SK-N-SH treated with all-trans-retinoic acid at 6 μM for 48 hours (cell line): ENCODE data around the gene COX11.

Source experiments
- ATAC-seq: fragments of 200-7000 bp; cut with Tn5 transposase; 3 replicates; pipeline ENCODE4 v1.9.1; 2020; ENCODE audit warnings: mild to moderate bottlenecking, moderate library complexity
- ARNTL ChIP-seq: fragments of 450-650 bp; formaldehyde crosslinking; IDR thresholded peaks from 2 replicates; pipeline ENCODE4 v1.5.0; 2020; ENCODE audit warnings: low read depth, mild to moderate bottlenecking, moderate library complexity, borderline replicate concordance
- BACH2 ChIP-seq: fragments of 250-450 bp; sonication (Bioruptor Pico); IDR thresholded peaks from 2 replicates; pipeline ENCODE4 v1.9.0; 2021; ENCODE audit warnings: mild to moderate bottlenecking, borderline replicate concordance
- CSDC2 ChIP-seq: fragments of 250-450 bp; sonication (Bioruptor Pico); IDR thresholded peaks from 2 replicates; pipeline ENCODE4 v1.5.0; 2020; ENCODE audit warnings: mild to moderate bottlenecking, moderate library complexity
- ESRRG ChIP-seq: fragments of 250-450 bp; sonication (Bioruptor Pico); IDR thresholded peaks from 2 replicates; pipeline ENCODE4 v1.6.1; 2021; ENCODE audit warnings: mild to moderate bottlenecking
- GLIS3 ChIP-seq: fragments of 250-450 bp; sonication (Bioruptor Pico); IDR thresholded peaks from 2 replicates; pipeline ENCODE4 v1.5.0; 2020; ENCODE audit warnings: mild to moderate bottlenecking, moderate library complexity
- ISL1 ChIP-seq: fragments of 250-450 bp; sonication (Bioruptor Pico); IDR thresholded peaks from 2 replicates; pipeline ENCODE4 v2.1.2; 2022; ENCODE audit warnings: mild to moderate bottlenecking, moderate library complexity
- OSR1 ChIP-seq: fragments of 250-450 bp; sonication (Bioruptor Pico); IDR thresholded peaks from 2 replicates; pipeline ENCODE4 v1.8.0; 2022; ENCODE audit warnings: moderate library complexity, mild to moderate bottlenecking, inconsistent platforms
- POU6F1 ChIP-seq: fragments of 250-450 bp; sonication (Bioruptor Pico); IDR thresholded peaks from 2 replicates; pipeline ENCODE4 v1.8.0; 2021; ENCODE audit warnings: low read depth, mild to moderate bottlenecking, moderate library complexity, borderline replicate concordance
- PPARA ChIP-seq: fragments of 250-450 bp; sonication (Bioruptor Pico); IDR thresholded peaks from 2 replicates; pipeline ENCODE4 v1.5.0; 2020; ENCODE audit warnings: mild to moderate bottlenecking, borderline replicate concordance
- RARB ChIP-seq: fragments of 250-450 bp; sonication (Bioruptor Pico); IDR thresholded peaks from 2 replicates; pipeline ENCODE4 v1.8.0; 2021; ENCODE audit warnings: mild to moderate bottlenecking, moderate library complexity
- SNAI2 ChIP-seq: fragments of 250-450 bp; sonication (Bioruptor Pico); IDR thresholded peaks from 2 replicates; pipeline ENCODE4 v1.5.0; 2020; ENCODE audit warnings: mild to moderate bottlenecking, moderate library complexity
- TCF4 ChIP-seq: fragments of 250-450 bp; sonication (Bioruptor Pico); IDR thresholded peaks from 2 replicates; pipeline ENCODE4 v1.8.0; 2021; ENCODE audit warnings: mild to moderate bottlenecking, moderate library complexity, borderline replicate concordance
- TOX ChIP-seq: fragments of 250-450 bp; sonication (Bioruptor Pico); IDR thresholded peaks from 2 replicates; pipeline ENCODE4 v1.8.0; 2021; ENCODE audit warnings: mild to moderate bottlenecking, moderate library complexity, borderline replicate concordance
- ZC3H10 ChIP-seq: fragments of 250-450 bp; sonication (Bioruptor Pico); IDR thresholded peaks from 2 replicates; pipeline ENCODE4 v1.5.1; 2021; ENCODE audit warnings: mild to moderate bottlenecking, moderate library complexity
- ZFP3 ChIP-seq: fragments of 250-450 bp; sonication (Bioruptor Pico); IDR thresholded peaks from 2 replicates; pipeline ENCODE4 v1.5.0; 2020; ENCODE audit warnings: mild to moderate bottlenecking, moderate library complexity
- ZFP30 ChIP-seq: fragments of 450-650 bp; formaldehyde crosslinking; IDR thresholded peaks from 2 replicates; pipeline ENCODE4 v1.5.0; 2022; ENCODE audit warnings: mild to moderate bottlenecking, moderate library complexity
- ZNF8 ChIP-seq: fragments of 450-650 bp; formaldehyde crosslinking; IDR thresholded peaks from 2 replicates; pipeline ENCODE4 v1.5.0; 2020; ENCODE audit warnings: mild to moderate bottlenecking, moderate library complexity
- TF ChIP-seq, protein P1 (sequence below): fragments of 250-450 bp; sonication (Bioruptor Pico); IDR thresholded peaks from 2 replicates; pipeline ENCODE4 v1.5.0; 2020; ENCODE audit warnings: mild to moderate bottlenecking, moderate library complexity
- TF ChIP-seq, protein P2 (sequence below): fragments of 250-450 bp; sonication (Bioruptor Pico); IDR thresholded peaks from 2 replicates; pipeline ENCODE4 v1.8.0; 2020; ENCODE audit warnings: mild to moderate bottlenecking, moderate library complexity, borderline replicate concordance
- TF ChIP-seq, protein P3 (sequence below): fragments of 250-450 bp; sonication (Bioruptor Pico); IDR thresholded peaks from 2 replicates; pipeline ENCODE4 v1.5.1; 2020; ENCODE audit warnings: low read depth, mild to moderate bottlenecking, moderate library complexity
- TF ChIP-seq, protein P4 (sequence below): fragments of 250-450 bp; sonication (Bioruptor Pico); IDR thresholded peaks from 2 replicates; pipeline ENCODE4 v1.5.1; 2021; ENCODE audit warnings: mild to moderate bottlenecking, moderate library complexity

Gene COX11

DNA sequence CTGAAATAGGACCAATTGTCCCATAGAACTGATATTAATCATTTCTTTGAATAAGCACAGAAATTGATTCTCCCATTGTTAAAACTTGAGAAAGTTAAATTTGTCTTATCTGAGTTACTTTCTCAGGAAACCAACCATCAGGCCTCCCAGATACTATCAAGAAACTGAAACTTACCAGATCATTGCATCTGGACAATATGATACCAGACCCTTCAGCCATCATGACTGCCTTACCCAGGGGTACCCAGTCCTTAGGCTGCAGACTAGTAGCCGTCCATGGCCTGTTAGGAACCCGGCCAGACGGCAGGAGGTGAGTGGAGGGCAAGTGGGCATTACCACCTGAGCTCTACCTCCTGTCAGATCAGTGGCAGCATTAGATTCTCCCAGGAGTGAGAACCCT lies 7.9 kb upstream of the COX11 start:
- no peak for ATAC-seq
- TF ChIP-seq ZFP3 = no peak
- no peak for TF ChIP-seq CSDC2
- TF ChIP-seq GLIS3 (CRISPR knock-in tag) = no peak
- no peak for TF ChIP-seq TOX (CRISPR knock-in tag)
- no peak for TF ChIP-seq SNAI2
- TF ChIP-seq TCF4 (CRISPR knock-in tag) = no peak
- TF ChIP-seq, protein P1, sequence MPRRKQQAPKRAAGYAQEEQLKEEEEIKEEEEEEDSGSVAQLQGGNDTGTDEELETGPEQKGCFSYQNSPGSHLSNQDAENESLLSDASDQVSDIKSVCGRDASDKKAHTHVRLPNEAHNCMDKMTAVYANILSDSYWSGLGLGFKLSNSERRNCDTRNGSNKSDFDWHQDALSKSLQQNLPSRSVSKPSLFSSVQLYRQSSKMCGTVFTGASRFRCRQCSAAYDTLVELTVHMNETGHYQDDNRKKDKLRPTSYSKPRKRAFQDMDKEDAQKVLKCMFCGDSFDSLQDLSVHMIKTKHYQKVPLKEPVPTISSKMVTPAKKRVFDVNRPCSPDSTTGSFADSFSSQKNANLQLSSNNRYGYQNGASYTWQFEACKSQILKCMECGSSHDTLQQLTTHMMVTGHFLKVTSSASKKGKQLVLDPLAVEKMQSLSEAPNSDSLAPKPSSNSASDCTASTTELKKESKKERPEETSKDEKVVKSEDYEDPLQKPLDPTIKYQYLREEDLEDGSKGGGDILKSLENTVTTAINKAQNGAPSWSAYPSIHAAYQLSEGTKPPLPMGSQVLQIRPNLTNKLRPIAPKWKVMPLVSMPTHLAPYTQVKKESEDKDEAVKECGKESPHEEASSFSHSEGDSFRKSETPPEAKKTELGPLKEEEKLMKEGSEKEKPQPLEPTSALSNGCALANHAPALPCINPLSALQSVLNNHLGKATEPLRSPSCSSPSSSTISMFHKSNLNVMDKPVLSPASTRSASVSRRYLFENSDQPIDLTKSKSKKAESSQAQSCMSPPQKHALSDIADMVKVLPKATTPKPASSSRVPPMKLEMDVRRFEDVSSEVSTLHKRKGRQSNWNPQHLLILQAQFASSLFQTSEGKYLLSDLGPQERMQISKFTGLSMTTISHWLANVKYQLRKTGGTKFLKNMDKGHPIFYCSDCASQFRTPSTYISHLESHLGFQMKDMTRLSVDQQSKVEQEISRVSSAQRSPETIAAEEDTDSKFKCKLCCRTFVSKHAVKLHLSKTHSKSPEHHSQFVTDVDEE (CRISPR knock-in tag) = no peak
- no peak for TF ChIP-seq ZNF8 (CRISPR knock-in tag)
- no peak for TF ChIP-seq PPARA (CRISPR knock-in tag)
- TF ChIP-seq BACH2 (CRISPR knock-in tag) = no peak
- no peak for TF ChIP-seq ESRRG (CRISPR knock-in tag)
- no peak for TF ChIP-seq RARB (CRISPR knock-in tag)
- TF ChIP-seq ARNTL (CRISPR knock-in tag) = no peak
- no peak for TF ChIP-seq ZC3H10 (CRISPR knock-in tag)
- TF ChIP-seq, protein P2, sequence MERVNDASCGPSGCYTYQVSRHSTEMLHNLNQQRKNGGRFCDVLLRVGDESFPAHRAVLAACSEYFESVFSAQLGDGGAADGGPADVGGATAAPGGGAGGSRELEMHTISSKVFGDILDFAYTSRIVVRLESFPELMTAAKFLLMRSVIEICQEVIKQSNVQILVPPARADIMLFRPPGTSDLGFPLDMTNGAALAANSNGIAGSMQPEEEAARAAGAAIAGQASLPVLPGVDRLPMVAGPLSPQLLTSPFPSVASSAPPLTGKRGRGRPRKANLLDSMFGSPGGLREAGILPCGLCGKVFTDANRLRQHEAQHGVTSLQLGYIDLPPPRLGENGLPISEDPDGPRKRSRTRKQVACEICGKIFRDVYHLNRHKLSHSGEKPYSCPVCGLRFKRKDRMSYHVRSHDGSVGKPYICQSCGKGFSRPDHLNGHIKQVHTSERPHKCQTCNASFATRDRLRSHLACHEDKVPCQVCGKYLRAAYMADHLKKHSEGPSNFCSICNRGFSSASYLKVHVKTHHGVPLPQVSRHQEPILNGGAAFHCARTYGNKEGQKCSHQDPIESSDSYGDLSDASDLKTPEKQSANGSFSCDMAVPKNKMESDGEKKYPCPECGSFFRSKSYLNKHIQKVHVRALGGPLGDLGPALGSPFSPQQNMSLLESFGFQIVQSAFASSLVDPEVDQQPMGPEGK (CRISPR knock-in tag) = no peak
- TF ChIP-seq, protein P3, sequence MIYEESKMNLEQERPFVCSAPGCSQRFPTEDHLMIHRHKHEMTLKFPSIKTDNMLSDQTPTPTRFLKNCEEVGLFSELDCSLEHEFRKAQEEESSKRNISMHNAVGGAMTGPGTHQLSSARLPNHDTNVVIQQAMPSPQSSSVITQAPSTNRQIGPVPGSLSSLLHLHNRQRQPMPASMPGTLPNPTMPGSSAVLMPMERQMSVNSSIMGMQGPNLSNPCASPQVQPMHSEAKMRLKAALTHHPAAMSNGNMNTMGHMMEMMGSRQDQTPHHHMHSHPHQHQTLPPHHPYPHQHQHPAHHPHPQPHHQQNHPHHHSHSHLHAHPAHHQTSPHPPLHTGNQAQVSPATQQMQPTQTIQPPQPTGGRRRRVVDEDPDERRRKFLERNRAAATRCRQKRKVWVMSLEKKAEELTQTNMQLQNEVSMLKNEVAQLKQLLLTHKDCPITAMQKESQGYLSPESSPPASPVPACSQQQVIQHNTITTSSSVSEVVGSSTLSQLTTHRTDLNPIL (CRISPR knock-in tag) = no peak
- TF ChIP-seq OSR1 (CRISPR knock-in tag) = no peak
- TF ChIP-seq ZFP30 (CRISPR knock-in tag) = no peak
- TF ChIP-seq, protein P4, sequence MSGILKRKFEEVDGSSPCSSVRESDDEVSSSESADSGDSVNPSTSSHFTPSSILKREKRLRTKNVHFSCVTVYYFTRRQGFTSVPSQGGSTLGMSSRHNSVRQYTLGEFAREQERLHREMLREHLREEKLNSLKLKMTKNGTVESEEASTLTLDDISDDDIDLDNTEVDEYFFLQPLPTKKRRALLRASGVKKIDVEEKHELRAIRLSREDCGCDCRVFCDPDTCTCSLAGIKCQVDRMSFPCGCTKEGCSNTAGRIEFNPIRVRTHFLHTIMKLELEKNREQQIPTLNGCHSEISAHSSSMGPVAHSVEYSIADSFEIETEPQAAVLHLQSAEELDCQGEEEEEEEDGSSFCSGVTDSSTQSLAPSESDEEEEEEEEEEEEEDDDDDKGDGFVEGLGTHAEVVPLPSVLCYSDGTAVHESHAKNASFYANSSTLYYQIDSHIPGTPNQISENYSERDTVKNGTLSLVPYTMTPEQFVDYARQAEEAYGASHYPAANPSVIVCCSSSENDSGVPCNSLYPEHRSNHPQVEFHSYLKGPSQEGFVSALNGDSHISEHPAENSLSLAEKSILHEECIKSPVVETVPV = no peak
- TF ChIP-seq POU6F1 (CRISPR knock-in tag) = no peak

DNA sequence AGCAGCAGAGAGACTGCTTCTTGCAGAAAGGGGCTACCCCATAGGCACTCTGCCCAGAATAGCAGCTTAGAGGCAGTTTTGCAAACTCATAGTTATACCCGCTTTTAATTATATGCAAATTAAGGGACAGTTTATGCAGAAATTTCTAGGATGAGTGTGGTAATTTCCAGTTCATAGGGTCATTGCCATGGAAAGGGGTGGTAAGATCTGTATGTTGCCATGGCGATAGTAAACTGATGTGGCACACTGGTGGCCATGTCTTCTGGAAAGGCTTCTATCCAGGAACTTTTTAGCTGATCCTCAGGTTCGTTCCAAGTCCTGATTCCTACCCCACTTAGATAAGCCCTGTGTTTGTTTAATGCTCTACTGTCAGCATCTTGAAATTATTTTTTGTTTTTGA lies 6.3 kb upstream of the COX11 start:
- no peak for ATAC-seq
- TF ChIP-seq, protein P2 (CRISPR knock-in tag) = no peak
- TF ChIP-seq, protein P1 (CRISPR knock-in tag) = no peak
- TF ChIP-seq TCF4 (CRISPR knock-in tag) (no peak), ARNTL (CRISPR knock-in tag) (no peak), ZFP3 (no peak), ISL1 (CRISPR knock-in tag) (no peak), SNAI2 (no peak), CSDC2 (no peak), ZC3H10 (CRISPR knock-in tag) (no peak), BACH2 (CRISPR knock-in tag) (no peak), POU6F1 (CRISPR knock-in tag) (no peak), ZNF8 (CRISPR knock-in tag) (no peak)
- TF ChIP-seq, protein P4 = no peak
- TF ChIP-seq, all 23 proteins: peak for 0
